ENCODE data around the gene ZNF628. TPM values are rescaled to one million over a fixed set of nuclear protein-coding genes. Genes with fewer than 3 reads are reported as not detected.
"Not testable (repeated sequence)": the region's sequence is repeated elsewhere in the genome, so short reads cannot be mapped to it uniquely, and the experiment has no call there.

The ZNF628 gene
- total and polyA plus RNA-seq, 7 donors: 1.4 to 15.0 (median 2.5) TPM

GRCh38 chr19:55447421-55448174, 28.8 kb upstream of the ZNF628 start:
- Histone ChIP-seq H3K9me3 (no peaks in the 10 kb centered on the region), H3K27me3 (peaks cover 49 to 71% (median 54%) of the 10 kb centered on the region in 3 donors), H3K4me1 (peaks cover 0 to 22% (median 21%) of the 10 kb centered on the region in 4 donors), H3K36me3 (no peaks in the 10 kb centered on the region), H3K4me3 (no peak overlapping the region), H3K27ac (no peak overlapping the region)
- DNase-seq: no peak
- TF ChIP-seq POLR2A (IDR thresholded peaks at IDR 0.05) (no peak), POLR2AphosphoS5 (IDR thresholded peaks at IDR 0.05) (no peak), CTCF (IDR thresholded peaks at IDR 0.05) (no peak), EP300 (IDR thresholded peaks at IDR 0.05) (no peak)
- intact Hi-C loops (cut with DNase I): no loop called here
- 27 to 43% methylated on average over 16 of the region's 16 CpGs for WGBS, 2 donors

GRCh38 chr19:55448175-55448490, 28.3 kb upstream of the ZNF628 start:
- H3K9me3 ChIP-seq; intact Hi-C loops (cut with DNase I); DNase-seq; H3K27ac ChIP-seq; H3K36me3 ChIP-seq; H3K4me3 ChIP-seq: not testable (repeated sequence)
- WGBS, 2 donors: 79 to 94% methylated on average over 5 of the region's 5 CpGs
- Histone ChIP-seq H3K27me3 (peaks cover 45 to 70% (median 51%) of the 10 kb centered on the region in 3 donors), H3K4me1 (peaks cover 0 to 23% (median 21%) of the 10 kb centered on the region in 4 donors)

GRCh38 chr19:55449469-55449868, 26.9 kb upstream of the ZNF628 start:
- Histone ChIP-seq H3K36me3 (peaks cover 0 to 7% (median 0%) of the 10 kb centered on the region in 4 donors), H3K4me1 (peaks cover 0 to 23% (median 22%) of the 10 kb centered on the region in 4 donors), H3K4me3 (no peak overlapping the region), H3K9me3 (no peaks in the 10 kb centered on the region), H3K27ac (no peak overlapping the region), H3K27me3 (peaks cover 33 to 56% (median 37%) of the 10 kb centered on the region in 3 donors)
- DNase-seq: no peak
- 30 to 36% methylated on average over 16 of the region's 16 CpGs for WGBS, 2 donors
- intact Hi-C loops (cut with DNase I): no loop called here
- no peak for TF ChIP-seq POLR2A (IDR thresholded peaks at IDR 0.05)
- TF ChIP-seq CTCF (IDR thresholded peaks at IDR 0.05): no peak
- no peak for TF ChIP-seq POLR2AphosphoS5 (IDR thresholded peaks at IDR 0.05)
- no peak for TF ChIP-seq EP300 (IDR thresholded peaks at IDR 0.05)

- Histone ChIP-seq H3K4me3 (peak overlapping the region in 2 of 4 donors; percentile 13 to 18), H3K9me3 (no peaks in the 10 kb centered on the region), H3K27me3 (peaks cover 26 to 39% (median 31%) of the 10 kb centered on the region in 3 donors), H3K4me1 (peaks cover 0 to 23% (median 22%) of the 10 kb centered on the region in 4 donors), H3K36me3 (peaks cover 0 to 25% (median 0%) of the 10 kb centered on the region in 4 donors), H3K27ac (no peak overlapping the region)
- DNase-seq: no peak
- intact Hi-C loops (cut with DNase I): no loop called here
- TF ChIP-seq CTCF (IDR thresholded peaks at IDR 0.05): no peak
- TF ChIP-seq EP300 (IDR thresholded peaks at IDR 0.05): no peak
- TF ChIP-seq POLR2A (IDR thresholded peaks at IDR 0.05): no peak
- no peak for TF ChIP-seq POLR2AphosphoS5 (IDR thresholded peaks at IDR 0.05)
- 2 to 4% methylated on average over 80 of the region's 80 CpGs for WGBS, 2 donors
Observed at GRCh38 chr19:55451163-55451964, 25.1 kb upstream of the ZNF628 start.
